GM23338 (cell line): Measurements from ENCODE around the gene MTCL3.

Experiments used
- ATAC-seq: fragments of 200-7000 bp; cut with Tn5 transposase; 3 replicates; pipeline ENCODE4 v1.9.1; 2020
- DNase-seq: peaks from one replicate; pipeline ENCODE4 v3.0.0-alpha.2; 2015; ENCODE audit warnings: low spot score
- H2AFZ ChIP-seq: fragments of 200-600 bp; sonication (generic); 2 replicates; pipeline ENCODE4 v1.8.0; 2016; ENCODE audit warnings: antibody characterized with exemption, mild to moderate bottlenecking, moderate library complexity
- H3F3A ChIP-seq: fragments of 200-600 bp; sonication (generic); replicated peaks from 2 replicates; pipeline ENCODE4 v1.8.0; 2017; ENCODE audit warnings: antibody characterized with exemption, mixed run types, low read depth
- H3K27ac ChIP-seq: fragments of 200-600 bp; sonication (generic); 2 replicates; pipeline ENCODE4 v1.6.1; 2016; ENCODE audit warnings: low read depth
- H3K27me3 ChIP-seq: fragments of 200-600 bp; sonication (generic); 2 replicates; pipeline ENCODE4 v1.8.0; 2016; ENCODE audit warnings: mild to moderate bottlenecking, mixed run types, moderate library complexity; ENCODE audit not compliant: insufficient read depth
- H3K36me3 ChIP-seq: fragments of 200-600 bp; sonication (generic); 2 replicates; pipeline ENCODE4 v1.8.0; 2016; ENCODE audit warnings: mild to moderate bottlenecking; ENCODE audit not compliant: insufficient read depth
- H3K4me1 ChIP-seq: fragments of 200-600 bp; sonication (generic); 2 replicates; pipeline ENCODE4 v1.8.0; 2016; ENCODE audit warnings: mild to moderate bottlenecking, moderate library complexity; ENCODE audit not compliant: insufficient read depth
- H3K4me2 ChIP-seq: fragments of 200-600 bp; sonication (generic); 2 replicates; pipeline ENCODE4 v1.7.1; 2017; ENCODE audit warnings: mixed run types
- H3K4me3 ChIP-seq: fragments of 200-600 bp; sonication (generic); 2 replicates; pipeline ENCODE4 v1.6.1; 2016; ENCODE audit warnings: mixed run types
- H3K79me2 ChIP-seq: fragments of 200-600 bp; sonication (generic); replicated peaks from 2 replicates; pipeline ENCODE4 v1.8.0; 2017; ENCODE audit warnings: mild to moderate bottlenecking; ENCODE audit not compliant: insufficient read depth
- H3K9me2 ChIP-seq: fragments of 200-600 bp; sonication (generic); 2 replicates; pipeline ENCODE4 v1.8.0; 2017; ENCODE audit not compliant: insufficient read depth
- H4K20me1 ChIP-seq: fragments of 200-600 bp; sonication (generic); replicated peaks from 2 replicates; pipeline ENCODE4 v1.8.0; 2017; ENCODE audit warnings: mild to moderate bottlenecking; ENCODE audit not compliant: insufficient read depth
- H3K27ac Mint-ChIP-seq: 2 replicates; pipeline ENCODE4 v1.8.0; 2020; ENCODE audit warnings: inconsistent platforms, mild to moderate bottlenecking, moderate library complexity, mixed read lengths
- H3K27me3 Mint-ChIP-seq: 3 replicates; pipeline ENCODE4 v1.8.0; 2022; ENCODE audit warnings: low read depth, mild to moderate bottlenecking, moderate library complexity, mixed read lengths, inconsistent platforms; ENCODE audit not compliant: insufficient read depth, poor library complexity
- H3K36me3 Mint-ChIP-seq: 3 replicates; pipeline ENCODE4 v1.8.0; 2021; ENCODE audit warnings: low read depth, mild to moderate bottlenecking, inconsistent platforms, moderate library complexity, mixed read lengths
- H3K4me1 Mint-ChIP-seq: 3 replicates; pipeline ENCODE4 v1.8.0; 2020; ENCODE audit warnings: mild to moderate bottlenecking, inconsistent platforms, mixed read lengths
- H3K4me3 Mint-ChIP-seq: 3 replicates; pipeline ENCODE4 v1.8.0; 2021; ENCODE audit warnings: moderate library complexity, mild to moderate bottlenecking, inconsistent platforms, mixed read lengths
- H3K9me3 Mint-ChIP-seq: 3 replicates; pipeline ENCODE4 v1.8.0; 2020; ENCODE audit warnings: moderate library complexity, mild to moderate bottlenecking, inconsistent platforms, mixed read lengths
- CREB1 ChIP-seq: fragments of 250-450 bp; sonication (Bioruptor Pico); IDR thresholded peaks from 2 replicates; pipeline ENCODE4 v1.5.0; 2020; ENCODE audit warnings: low read depth, mild to moderate bottlenecking, moderate library complexity
- ETS1 ChIP-seq: IDR thresholded peaks from 2 replicates; pipeline ENCODE4 v1.6.1; 2016; ENCODE audit warnings: antibody characterized with exemption
- EZH2 ChIP-seq: fragments of 200-600 bp; sonication (generic); IDR thresholded peaks from one replicate; pipeline ENCODE4 v1.8.0; 2017; ENCODE audit warnings: antibody characterized with exemption, mild to moderate bottlenecking, low read depth; ENCODE audit not compliant: unreplicated experiment
- EZH2phosphoT487 ChIP-seq: fragments of 200-600 bp; sonication (generic); IDR thresholded peaks from one replicate; pipeline ENCODE4 v1.8.1; 2018; ENCODE audit warnings: antibody characterized with exemption; ENCODE audit not compliant: unreplicated experiment
- JUNB ChIP-seq: IDR thresholded peaks from one replicate; pipeline ENCODE4 v1.6.1; 2016; ENCODE audit warnings: antibody characterized with exemption; ENCODE audit not compliant: unreplicated experiment
- NANOG ChIP-seq: IDR thresholded peaks from 2 replicates; pipeline ENCODE4 v1.6.1; 2016; ENCODE audit warnings: antibody characterized with exemption, borderline replicate concordance
- POLR2AphosphoS5 ChIP-seq: IDR thresholded peaks from 2 replicates; pipeline ENCODE4 v1.6.1; 2016; ENCODE audit warnings: antibody characterized with exemption, low read depth
- STAT1 ChIP-seq: IDR thresholded peaks from one replicate; pipeline ENCODE4 v1.6.1; 2016; ENCODE audit warnings: antibody characterized with exemption; ENCODE audit not compliant: unreplicated experiment
- ZNF114 ChIP-seq: fragments of 250-450 bp; sonication (Bioruptor Pico); IDR thresholded peaks from 2 replicates; pipeline ENCODE4 v1.5.0; 2020; ENCODE audit warnings: mild to moderate bottlenecking, moderate library complexity
- ZNF462 ChIP-seq: fragments of 250-450 bp; sonication (Bioruptor Pico); IDR thresholded peaks from 2 replicates; pipeline ENCODE4 v1.5.0; 2020; ENCODE audit warnings: mild to moderate bottlenecking, moderate library complexity
- TF ChIP-seq, protein P1 (sequence below): IDR thresholded peaks from one replicate; pipeline ENCODE4 v1.6.1; 2018; ENCODE audit warnings: antibody characterized with exemption; ENCODE audit not compliant: unreplicated experiment
- TF ChIP-seq, protein P2 (sequence below), 2 experiments: fragments of 200-600 bp in 1 of 2; sonication (generic) in 1 of 2; conservative IDR thresholded peaks; 2 replicates each; pipeline versions ENCODE4 v1.5.1 to v1.6.1; 2016 to 2017; ENCODE audit warnings: antibody characterized with exemption in 2 of 2, low read depth in 2 of 2, mild to moderate bottlenecking in 2 of 2, moderate library complexity in 1 of 2

Gene MTCL3

GRCh38 chr6:127489248-127489647 is 29.9 kb downstream of the MTCL3 start (continued):
- TF ChIP-seq ETS1 (no peak), JUNB (no peak), EZH2phosphoT487 (no peak), EZH2 (no peak)
- TF ChIP-seq, protein P1, sequence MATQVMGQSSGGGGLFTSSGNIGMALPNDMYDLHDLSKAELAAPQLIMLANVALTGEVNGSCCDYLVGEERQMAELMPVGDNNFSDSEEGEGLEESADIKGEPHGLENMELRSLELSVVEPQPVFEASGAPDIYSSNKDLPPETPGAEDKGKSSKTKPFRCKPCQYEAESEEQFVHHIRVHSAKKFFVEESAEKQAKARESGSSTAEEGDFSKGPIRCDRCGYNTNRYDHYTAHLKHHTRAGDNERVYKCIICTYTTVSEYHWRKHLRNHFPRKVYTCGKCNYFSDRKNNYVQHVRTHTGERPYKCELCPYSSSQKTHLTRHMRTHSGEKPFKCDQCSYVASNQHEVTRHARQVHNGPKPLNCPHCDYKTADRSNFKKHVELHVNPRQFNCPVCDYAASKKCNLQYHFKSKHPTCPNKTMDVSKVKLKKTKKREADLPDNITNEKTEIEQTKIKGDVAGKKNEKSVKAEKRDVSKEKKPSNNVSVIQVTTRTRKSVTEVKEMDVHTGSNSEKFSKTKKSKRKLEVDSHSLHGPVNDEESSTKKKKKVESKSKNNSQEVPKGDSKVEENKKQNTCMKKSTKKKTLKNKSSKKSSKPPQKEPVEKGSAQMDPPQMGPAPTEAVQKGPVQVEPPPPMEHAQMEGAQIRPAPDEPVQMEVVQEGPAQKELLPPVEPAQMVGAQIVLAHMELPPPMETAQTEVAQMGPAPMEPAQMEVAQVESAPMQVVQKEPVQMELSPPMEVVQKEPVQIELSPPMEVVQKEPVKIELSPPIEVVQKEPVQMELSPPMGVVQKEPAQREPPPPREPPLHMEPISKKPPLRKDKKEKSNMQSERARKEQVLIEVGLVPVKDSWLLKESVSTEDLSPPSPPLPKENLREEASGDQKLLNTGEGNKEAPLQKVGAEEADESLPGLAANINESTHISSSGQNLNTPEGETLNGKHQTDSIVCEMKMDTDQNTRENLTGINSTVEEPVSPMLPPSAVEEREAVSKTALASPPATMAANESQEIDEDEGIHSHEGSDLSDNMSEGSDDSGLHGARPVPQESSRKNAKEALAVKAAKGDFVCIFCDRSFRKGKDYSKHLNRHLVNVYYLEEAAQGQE: no peak

- Histone ChIP-seq H3K79me2 (no peaks in the 10 kb centered on the region), H3K27ac (no peak overlapping the region), H3K27me3 (no peaks in the 10 kb centered on the region), H3F3A (no peaks in the 10 kb centered on the region), H3K4me3 (no peak overlapping the region), H2AFZ (no peak overlapping the region), H3K36me3 (no peaks in the 10 kb centered on the region; the same call in 1 of the 2 replicates), H4K20me1 (no peaks in the 10 kb centered on the region), H3K9me2 (no peaks in the 10 kb centered on the region), H3K4me1 (peaks cover 49% of the 10 kb centered on the region), H3K4me2 (no peak overlapping the region)
- H3K27me3 Mint-ChIP-seq: peaks cover 5% of the 10 kb centered on the region
- DNase-seq: no peak
- H3K4me1 Mint-ChIP-seq: peaks cover 57% of the 10 kb centered on the region
- peaks cover 29% of the 10 kb centered on the region for H3K36me3 Mint-ChIP-seq
- no peak overlapping the region for H3K4me3 Mint-ChIP-seq
- H3K9me3 Mint-ChIP-seq: peaks cover 5% of the 10 kb centered on the region; the same call in 2 of the 3 replicates
- no peak overlapping the region; the same call in 1 of the 2 replicates for H3K27ac Mint-ChIP-seq
- ATAC-seq: no peak
- TF ChIP-seq ZNF114 (CRISPR knock-in tag) (no peak), STAT1 (no peak), EZH2 (no peak), CREB1 (CRISPR knock-in tag) (no peak), JUNB (no peak), ZNF462 (no peak), POLR2AphosphoS5 (no peak), NANOG (no peak), ETS1 (no peak)
- TF ChIP-seq, protein P2, sequence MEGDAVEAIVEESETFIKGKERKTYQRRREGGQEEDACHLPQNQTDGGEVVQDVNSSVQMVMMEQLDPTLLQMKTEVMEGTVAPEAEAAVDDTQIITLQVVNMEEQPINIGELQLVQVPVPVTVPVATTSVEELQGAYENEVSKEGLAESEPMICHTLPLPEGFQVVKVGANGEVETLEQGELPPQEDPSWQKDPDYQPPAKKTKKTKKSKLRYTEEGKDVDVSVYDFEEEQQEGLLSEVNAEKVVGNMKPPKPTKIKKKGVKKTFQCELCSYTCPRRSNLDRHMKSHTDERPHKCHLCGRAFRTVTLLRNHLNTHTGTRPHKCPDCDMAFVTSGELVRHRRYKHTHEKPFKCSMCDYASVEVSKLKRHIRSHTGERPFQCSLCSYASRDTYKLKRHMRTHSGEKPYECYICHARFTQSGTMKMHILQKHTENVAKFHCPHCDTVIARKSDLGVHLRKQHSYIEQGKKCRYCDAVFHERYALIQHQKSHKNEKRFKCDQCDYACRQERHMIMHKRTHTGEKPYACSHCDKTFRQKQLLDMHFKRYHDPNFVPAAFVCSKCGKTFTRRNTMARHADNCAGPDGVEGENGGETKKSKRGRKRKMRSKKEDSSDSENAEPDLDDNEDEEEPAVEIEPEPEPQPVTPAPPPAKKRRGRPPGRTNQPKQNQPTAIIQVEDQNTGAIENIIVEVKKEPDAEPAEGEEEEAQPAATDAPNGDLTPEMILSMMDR (conservative IDR thresholded peaks at IDR 0.05; ENCODE audit: low read depth in 2 of 2): no peak
These were observed 32.2 kb downstream of the MTCL3 start for GRCh38 chr6:127486934-127487333.
